Measurements from ENCODE around the gene DZANK1. TPM values are rescaled to one million over a fixed set of nuclear protein-coding genes. Genes with fewer than 3 reads are reported as not detected.

The DZANK1 gene
- total RNA-seq, 1 donor from 2014 or later, result 7.5 TPM

DNA sequence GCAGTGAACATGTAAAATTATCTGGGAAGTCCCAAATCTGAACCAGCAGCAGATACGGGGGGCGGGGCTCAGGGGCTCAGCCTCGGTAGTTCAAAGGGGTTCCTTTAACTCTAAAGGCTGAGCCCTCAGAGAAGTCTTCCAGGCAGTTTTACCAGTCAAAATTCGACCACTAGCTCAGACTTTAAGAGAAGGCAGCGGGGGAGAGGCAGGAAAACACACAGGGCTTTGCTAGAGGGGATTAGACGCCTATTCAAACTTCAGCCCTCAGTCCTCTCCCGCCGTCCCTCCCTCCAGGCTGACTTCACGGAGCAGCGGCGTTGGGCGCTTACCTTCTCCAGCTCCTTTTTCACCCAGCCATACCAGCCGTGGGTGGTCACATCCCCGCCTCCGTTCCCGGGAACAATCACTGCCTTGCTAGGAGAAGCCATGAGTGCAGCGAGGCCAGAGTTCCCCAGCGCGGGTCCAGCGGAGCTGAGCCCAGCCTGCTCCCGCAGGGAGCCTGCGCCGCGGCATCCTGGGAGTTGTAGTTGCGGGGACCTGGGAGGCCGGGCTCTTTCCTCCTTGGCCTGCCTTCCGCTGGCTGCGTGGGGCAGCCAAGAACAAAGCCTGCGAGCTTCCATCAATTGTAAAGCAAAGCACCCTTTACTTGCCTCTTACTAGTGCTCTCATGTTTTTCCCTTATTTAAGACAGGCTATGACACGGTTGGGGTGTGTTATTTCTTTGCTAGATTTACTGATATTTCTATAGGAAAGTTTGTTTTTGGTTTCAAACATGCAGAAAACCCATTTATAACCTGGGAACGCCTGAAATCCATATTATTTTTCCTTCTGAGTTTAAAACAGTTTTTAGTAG, 30.1 kb upstream of the DZANK1 start, which contains the start of gene RBBP9:
Gene RBBP9, minus strand, starts transcription at position 486 of the 853 bp plus-strand sequence. Its CDS starts 58 bp downstream, at position 428.
- peak; percentile 82 for DNase-seq (ENCODE audit: low read depth, low spot score)
- no peaks in the 10 kb centered on the region for H3K9me3 Mint-ChIP-seq
- peaks cover 3% of the 10 kb centered on the region for H3K36me3 Mint-ChIP-seq (ENCODE audit: low read depth)
- TF ChIP-seq, protein P1, sequence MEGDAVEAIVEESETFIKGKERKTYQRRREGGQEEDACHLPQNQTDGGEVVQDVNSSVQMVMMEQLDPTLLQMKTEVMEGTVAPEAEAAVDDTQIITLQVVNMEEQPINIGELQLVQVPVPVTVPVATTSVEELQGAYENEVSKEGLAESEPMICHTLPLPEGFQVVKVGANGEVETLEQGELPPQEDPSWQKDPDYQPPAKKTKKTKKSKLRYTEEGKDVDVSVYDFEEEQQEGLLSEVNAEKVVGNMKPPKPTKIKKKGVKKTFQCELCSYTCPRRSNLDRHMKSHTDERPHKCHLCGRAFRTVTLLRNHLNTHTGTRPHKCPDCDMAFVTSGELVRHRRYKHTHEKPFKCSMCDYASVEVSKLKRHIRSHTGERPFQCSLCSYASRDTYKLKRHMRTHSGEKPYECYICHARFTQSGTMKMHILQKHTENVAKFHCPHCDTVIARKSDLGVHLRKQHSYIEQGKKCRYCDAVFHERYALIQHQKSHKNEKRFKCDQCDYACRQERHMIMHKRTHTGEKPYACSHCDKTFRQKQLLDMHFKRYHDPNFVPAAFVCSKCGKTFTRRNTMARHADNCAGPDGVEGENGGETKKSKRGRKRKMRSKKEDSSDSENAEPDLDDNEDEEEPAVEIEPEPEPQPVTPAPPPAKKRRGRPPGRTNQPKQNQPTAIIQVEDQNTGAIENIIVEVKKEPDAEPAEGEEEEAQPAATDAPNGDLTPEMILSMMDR (conservative IDR thresholded peaks at IDR 0.05), result no peak
- H3K27me3 Mint-ChIP-seq (ENCODE audit: low read depth), result no peaks in the 10 kb centered on the region
- H3K4me1 Mint-ChIP-seq, result peaks cover 18% of the 10 kb centered on the region
- peak within 1 kb of the TSS; percentile 99 for H3K4me3 Mint-ChIP-seq
- H3K27ac Mint-ChIP-seq (ENCODE audit: unreplicated experiment), result peak within 1 kb of the TSS; percentile 97

GRCh38 chr20:18496042-18496441, 29.2 kb upstream of the DZANK1 start:
- H3K9me3 Mint-ChIP-seq, result no peaks in the 10 kb centered on the region
- TF ChIP-seq, protein P1 (conservative IDR thresholded peaks at IDR 0.05), result no peak
- peaks cover 6% of the 10 kb centered on the region for H3K36me3 Mint-ChIP-seq (ENCODE audit: low read depth)
- H3K27ac Mint-ChIP-seq (ENCODE audit: unreplicated experiment), result no peak overlapping the region
- peak overlapping the region; percentile 99 for H3K4me3 Mint-ChIP-seq
- no peaks in the 10 kb centered on the region for H3K27me3 Mint-ChIP-seq (ENCODE audit: low read depth)
- DNase-seq (ENCODE audit: low read depth, low spot score), result no peak
- peaks cover 18% of the 10 kb centered on the region for H3K4me1 Mint-ChIP-seq

GRCh38 chr20:18488301-18488700, 21.5 kb upstream of the DZANK1 start:
- TF ChIP-seq, protein P1 (conservative IDR thresholded peaks at IDR 0.05), result no peak
- Mint-ChIP-seq H3K27me3 (ENCODE audit: low read depth) (no peaks in the 10 kb centered on the region), H3K36me3 (ENCODE audit: low read depth) (peaks cover 10% of the 10 kb centered on the region)

GRCh38 chr20:18481596-18481995, 14.8 kb upstream of the DZANK1 start:
- no peaks in the 10 kb centered on the region for H3K9me3 Mint-ChIP-seq
- H3K36me3 Mint-ChIP-seq (ENCODE audit: low read depth), result peaks cover 10% of the 10 kb centered on the region
- DNase-seq (ENCODE audit: low read depth, low spot score), result no peak
- H3K27ac Mint-ChIP-seq (ENCODE audit: unreplicated experiment), result no peak overlapping the region
- H3K27me3 Mint-ChIP-seq (ENCODE audit: low read depth), result no peaks in the 10 kb centered on the region
- no peak overlapping the region for H3K4me3 Mint-ChIP-seq
- TF ChIP-seq, protein P1 (conservative IDR thresholded peaks at IDR 0.05), result no peak
- no peaks in the 10 kb centered on the region for H3K4me1 Mint-ChIP-seq

More at GRCh38 chr20:18488301-18488700, 21.5 kb upstream of the DZANK1 start:
- no peak for DNase-seq (ENCODE audit: low read depth, low spot score)
- Mint-ChIP-seq H3K9me3 (no peaks in the 10 kb centered on the region), H3K4me3 (no peak overlapping the region), H3K4me1 (no peaks in the 10 kb centered on the region), H3K27ac (ENCODE audit: unreplicated experiment) (no peak overlapping the region)

DNA sequence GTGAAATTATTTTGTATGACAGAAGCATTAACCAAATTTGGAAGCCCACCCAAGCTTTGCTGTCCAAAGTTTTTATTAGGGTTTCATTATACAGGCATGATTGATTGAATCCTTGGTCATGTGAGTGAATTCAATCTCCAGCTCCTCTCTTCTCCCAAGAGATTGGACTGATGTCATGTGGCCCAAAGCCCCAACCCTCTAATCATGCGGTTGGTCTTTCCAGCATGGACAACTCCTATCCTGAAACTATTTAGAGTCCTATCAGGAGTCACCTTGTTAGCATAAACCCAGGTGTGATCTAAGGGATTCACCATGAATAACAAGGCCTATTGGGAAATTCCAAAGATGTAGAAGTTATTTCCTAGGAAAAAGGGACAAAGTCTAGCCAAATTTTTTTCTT, 11.0 kb upstream of the DZANK1 start:
- DNase-seq (ENCODE audit: low read depth, low spot score), result no peak
- H3K27ac Mint-ChIP-seq (ENCODE audit: unreplicated experiment), result peak overlapping the region; percentile 67
- H3K27me3 Mint-ChIP-seq (ENCODE audit: low read depth), result no peaks in the 10 kb centered on the region
- H3K9me3 Mint-ChIP-seq, result no peaks in the 10 kb centered on the region
- H3K4me1 Mint-ChIP-seq, result no peaks in the 10 kb centered on the region
- TF ChIP-seq, protein P1 (conservative IDR thresholded peaks at IDR 0.05), result no peak
- peaks cover 3% of the 10 kb centered on the region for H3K36me3 Mint-ChIP-seq (ENCODE audit: low read depth)
- H3K4me3 Mint-ChIP-seq, result no peak overlapping the region

All from neural crest cell (in vitro differentiated cells).